ENCODE results near the gene ASF1A. TPM values are rescaled to one million over a fixed set of nuclear protein-coding genes. Genes with fewer than 3 reads are reported as not detected.

Gene ASF1A
- total and polyA plus RNA-seq, 2 of the 13 experiments (the other 11 are each of a cell fraction or from before 2014, with no cell fraction given): 14.5 to 49.9 TPM

- TF ChIP-seq ZBTB34 (CRISPR knock-in tag; IDR thresholded peaks at IDR 0.05) (peak; percentile 52; the same call in 1 of the 2 replicates), ZNF75D (CRISPR knock-in tag; IDR thresholded peaks at IDR 0.05; ENCODE audit: borderline replicate concordance) (0 out of 2 replicates have a peak, but pooled peaks have one; percentile 16), PBX3 (CRISPR knock-in tag; IDR thresholded peaks at IDR 0.05; ENCODE audit: borderline replicate concordance) (no peak; the same call in 1 of the 2 replicates), ZNF235 (CRISPR knock-in tag; IDR thresholded peaks at IDR 0.05; ENCODE audit: borderline replicate concordance) (no peak), SNAPC4 (CRISPR knock-in tag; IDR thresholded peaks at IDR 0.05) (peak; percentile 43; the same call in 1 of the 2 replicates), GABPA (IDR thresholded peaks at IDR 0.05; ENCODE audit: low read depth, low read length) (no peak), GABPA (CRISPR knock-in tag; IDR thresholded peaks at IDR 0.05; ENCODE audit: low read depth) (peak; percentile 72), HNF4A (CRISPR knock-in tag; IDR thresholded peaks at IDR 0.05) (peak; percentile 7; the same call in 1 of the 2 replicates), ZNF724P (CRISPR knock-in tag; IDR thresholded peaks at IDR 0.05; ENCODE audit: borderline replicate concordance) (peak; percentile 84; the same call in 1 of the 2 replicates), ZNF775 (CRISPR knock-in tag; IDR thresholded peaks at IDR 0.05; ENCODE audit: borderline replicate concordance) (no peak), HCFC1 (IDR thresholded peaks at IDR 0.05; ENCODE audit: low read depth, low read length) (no peak), ZSCAN30 (CRISPR knock-in tag; IDR thresholded peaks at IDR 0.05) (no peak), MTERF4 (CRISPR knock-in tag; IDR thresholded peaks at IDR 0.05) (no peak), TBP (CRISPR knock-in tag; IDR thresholded peaks at IDR 0.05) (no peak), ZFP62 (CRISPR knock-in tag; IDR thresholded peaks at IDR 0.05) (no peak), EED (CRISPR knock-in tag; IDR thresholded peaks at IDR 0.05) (no peak; the same call in 1 of the 2 replicates), ZBTB42 (CRISPR knock-in tag; IDR thresholded peaks at IDR 0.05) (peak; percentile 18), ZSCAN22 (CRISPR knock-in tag; IDR thresholded peaks at IDR 0.05) (no peak), ZNF264 (CRISPR knock-in tag; IDR thresholded peaks at IDR 0.05) (peak; percentile 28; the same call in 1 of the 2 replicates), HNF4G (IDR thresholded peaks at IDR 0.05; ENCODE audit: borderline replicate concordance, low read depth, low read length) (no peak), HNF4G (CRISPR knock-in tag; IDR thresholded peaks at IDR 0.05; ENCODE audit: borderline replicate concordance, low read depth) (no peak), ZBTB3 (CRISPR knock-in tag; IDR thresholded peaks at IDR 0.05; ENCODE audit: borderline replicate concordance, low read depth) (no peak)
Measured at GRCh38 chr6:118893807-118894424, at the start of gene ASF1A (continued).
